Heart left ventricle (tissue), 16 donors: ENCODE results near the gene OSTF1. TPM values are rescaled to one million over a fixed set of nuclear protein-coding genes. Genes with fewer than 3 reads are reported as not detected.

Source experiments
- ATAC-seq, 4 donors: fragments of 200-7000 bp; cut with Tn5 transposase; one replicate each; pipeline ENCODE4 v1.9.1; 2020 to 2022; ENCODE audit warnings: moderate library complexity in 4 of 4, mild to moderate bottlenecking in 3 of 4, moderate number of reproducible peaks in 1 of 4
- DNase-seq, 5 donors: peaks; one replicate each; pipeline ENCODE4 v3.0.0-alpha.2; 2020
- H3K27ac ChIP-seq, 12 donors: fragments of 200-600 bp; sonication (generic) in 4 of 12; one replicate each; pipeline versions ENCODE4 v1.5.0 to v1.8.0; 2016 to 2022; ENCODE audit warnings: mild to moderate bottlenecking in 2 of 12
- H3K27me3 ChIP-seq, 9 donors: fragments of 200-600 bp; sonication (generic) in 2 of 9; one replicate each; pipeline versions ENCODE4 v1.5.1 to v1.8.0; 2016 to 2022; ENCODE audit warnings: mild to moderate bottlenecking in 3 of 9
- H3K36me3 ChIP-seq, 9 donors: fragments of 200-600 bp; sonication (generic) in 2 of 9; one replicate each; pipeline versions ENCODE4 v1.5.0 to v1.8.0; 2018 to 2022; ENCODE audit warnings: mild to moderate bottlenecking in 2 of 9
- H3K4me1 ChIP-seq, 12 donors: fragments of 200-600 bp; sonication (generic) in 4 of 12; one replicate each; pipeline versions ENCODE4 v1.5.0 to v1.8.0; 2016 to 2022; ENCODE audit warnings: mild to moderate bottlenecking in 3 of 12
- H3K4me3 ChIP-seq, 12 donors: fragments of 200-600 bp; sonication (generic) in 4 of 12; one replicate each; pipeline versions ENCODE4 v1.5.0 to v1.8.0; 2017 to 2022; ENCODE audit warnings: mild to moderate bottlenecking in 9 of 12, moderate library complexity in 4 of 12
- H3K9me3 ChIP-seq, 12 donors: fragments of 200-600 bp; sonication (generic) in 4 of 12; one replicate each; pipeline versions ENCODE4 v1.5.0 to v1.8.0; 2016 to 2022; ENCODE audit warnings: mild to moderate bottlenecking in 1 of 12
- POLR2A ChIP-seq, 2 donors: fragments of 450-650 bp; IDR thresholded peaks; one replicate each; pipeline ENCODE4 v1.6.1; 2017; ENCODE audit warnings: antibody characterized with exemption in 2 of 2, mild to moderate bottlenecking in 2 of 2, moderate library complexity in 2 of 2
- WGBS, 4 donors: extraction: QIAGEN DNeasy Blood & Tissue Kit in 2 of 4; methylation state at CpG; one replicate each; pipeline versions ENCODE4 v1.1.5 to v1.1.7; 2013 to 2018; 5-methylcytosine and 5-hydroxymethylcytosine counted together
- intact Hi-C, 10 donors: fragments of 100-400 bp; cut with DNase I; formaldehyde crosslinking; loops; one replicate each; pipeline versions ENCODE4 v1.11.1 to v1.14.2; 2022
- polyA plus RNA-seq, 2 donors: library from polyadenylated mRNA; stranded (reverse); fragments of 200-250 nt; gene quantifications; one replicate each; pipeline ENCODE4 v1.2.3, GENCODE V29; 2013
- total RNA-seq, 9 donors: library from RNA; depleted of rRNA in 2 of 9; stranded (reverse); fragments of >200 nt in 2 of 9; fragmentation: NEBNext Ultra II Directional in 3 of 9; extraction: Animal tissue kit (Norgen Biotek cat#: 25700) in 3 of 9; gene quantifications; one replicate each; pipeline versions ENCODE4 v1.1.0 to v1.2.4, GENCODE V29; 2016 to 2023
- TF ChIP-seq, protein P1 (sequence below), 12 donors: fragments of 200-600 bp; sonication (generic) in 4 of 12; IDR thresholded peaks; one replicate each; pipeline versions ENCODE4 v1.5.0 to v1.8.0; 2018 to 2022; ENCODE audit warnings: antibody characterized with exemption in 12 of 12, mild to moderate bottlenecking in 5 of 12
- donor health status: ischemic (EF 13 %, LVEDD 7.1; RV severe dilation, severe dysfunction).
- donor health status: healthy with polysubstance abuse.
- donor health status: DM: no; HTN: yes; CAD: no.
- donor health status: DM: no; HTN: no; CAD: no.
- donor health status: ischemic (EF 25% LVEDD 6.9; RV normal size, moderate dysfunction).
- donor health status: ischemic (EF 25% LVEDD 5.7; RV mildly dilated, moderate dysfunction).
- donor health status: healthy.
- donor health status: DM: yes; HTN: yes; CAD: no.
- donor health status: ischemic (EF 35%, LVEDD 5.7; RV mildly dilated, moderate dysfunction).
- donor health status: nonischemic (EF 11% LVEDD 7.7; RV severe dilation, severe dysfunction).
- donor health status: DM: yes; HTN: yes; CAD: no.
- donor health status: PGD.
- donor health status: ischemic (EF 29% LVEDD 5.4; RV normal size, mild dysfunction).
- donor health status: nonischemic (EF 23%, LVEDD 6.1; RV moderate dilation, normal function).

Gene OSTF1
- total and polyA plus RNA-seq, 11 donors, result 16.7 to 53.6 (median 23.9) TPM

DNA sequence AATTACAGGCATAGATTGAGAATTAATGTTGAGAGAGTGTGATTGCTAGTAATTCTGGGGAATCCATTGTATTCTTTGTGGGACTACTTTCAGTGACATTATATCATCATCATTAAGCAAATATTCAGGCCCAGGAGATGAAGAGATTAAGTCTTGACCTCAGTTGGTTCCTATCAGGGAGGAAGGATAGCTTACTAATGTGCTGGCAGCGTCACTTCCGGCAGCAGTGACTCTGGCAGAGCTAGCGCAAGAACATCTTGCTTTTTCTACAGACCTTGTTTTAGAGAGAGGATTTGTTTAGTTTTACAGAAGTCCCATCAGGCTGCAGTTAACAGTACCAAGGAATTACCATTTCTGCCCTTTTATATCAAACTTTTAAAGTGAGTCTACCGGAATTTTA, 20.3 kb downstream of the OSTF1 start:
- Histone ChIP-seq H3K9me3 (no peaks in the 10 kb centered on the region), H3K27ac (peak overlapping the region in 9 of 12 donors; percentile 2 to 53 (median 18)), H3K27me3 (no peaks in the 10 kb centered on the region), H3K36me3 (no peaks in the 10 kb centered on the region), H3K4me1 (peaks cover 0 to 86% (median 22%) of the 10 kb centered on the region in 12 donors), H3K4me3 (no peak overlapping the region)
- ATAC-seq (peak; percentile 24 to 88 (median 76)), DNase-seq (peak; percentile 44 to 70 (median 53))
- no peak for TF ChIP-seq POLR2A (IDR thresholded peaks at IDR 0.05)
- TF ChIP-seq, protein P1, sequence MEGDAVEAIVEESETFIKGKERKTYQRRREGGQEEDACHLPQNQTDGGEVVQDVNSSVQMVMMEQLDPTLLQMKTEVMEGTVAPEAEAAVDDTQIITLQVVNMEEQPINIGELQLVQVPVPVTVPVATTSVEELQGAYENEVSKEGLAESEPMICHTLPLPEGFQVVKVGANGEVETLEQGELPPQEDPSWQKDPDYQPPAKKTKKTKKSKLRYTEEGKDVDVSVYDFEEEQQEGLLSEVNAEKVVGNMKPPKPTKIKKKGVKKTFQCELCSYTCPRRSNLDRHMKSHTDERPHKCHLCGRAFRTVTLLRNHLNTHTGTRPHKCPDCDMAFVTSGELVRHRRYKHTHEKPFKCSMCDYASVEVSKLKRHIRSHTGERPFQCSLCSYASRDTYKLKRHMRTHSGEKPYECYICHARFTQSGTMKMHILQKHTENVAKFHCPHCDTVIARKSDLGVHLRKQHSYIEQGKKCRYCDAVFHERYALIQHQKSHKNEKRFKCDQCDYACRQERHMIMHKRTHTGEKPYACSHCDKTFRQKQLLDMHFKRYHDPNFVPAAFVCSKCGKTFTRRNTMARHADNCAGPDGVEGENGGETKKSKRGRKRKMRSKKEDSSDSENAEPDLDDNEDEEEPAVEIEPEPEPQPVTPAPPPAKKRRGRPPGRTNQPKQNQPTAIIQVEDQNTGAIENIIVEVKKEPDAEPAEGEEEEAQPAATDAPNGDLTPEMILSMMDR (IDR thresholded peaks at IDR 0.05), result no peak
- 40 to 61% (median 52%) methylated on average over 4 of the region's 4 CpGs for WGBS, 4 donors
- intact Hi-C loops, result no loop called here

DNA sequence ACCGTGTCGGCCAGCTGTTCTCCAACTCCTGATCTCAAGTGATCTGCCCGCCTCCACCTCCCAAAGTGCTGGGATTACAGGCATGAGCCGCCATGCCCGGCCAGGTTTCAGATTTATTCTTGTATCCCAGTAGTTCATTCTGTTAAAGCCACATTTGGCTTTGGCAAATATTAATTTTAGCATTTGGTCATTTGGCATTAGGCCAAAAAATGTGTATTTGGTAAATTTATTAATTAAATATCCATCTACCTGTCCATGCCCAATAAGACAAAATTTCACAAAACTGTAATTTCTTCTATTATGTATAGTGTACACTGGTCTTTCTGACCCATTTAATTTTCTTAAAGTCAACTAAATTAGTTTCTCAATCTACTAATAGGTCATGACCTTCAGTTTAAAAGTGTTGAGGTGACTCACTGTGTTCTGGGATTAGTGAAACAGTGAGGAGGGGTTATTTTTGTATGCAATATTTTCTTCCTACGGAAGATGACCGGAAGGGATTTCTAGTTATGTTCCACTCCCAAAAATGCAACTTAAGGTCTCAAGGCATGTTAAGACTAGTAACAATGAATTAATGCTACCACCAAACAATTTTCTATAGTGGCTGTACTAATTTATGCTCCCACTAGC, 21.0 kb downstream of the OSTF1 start:
- no peak overlapping the region for H3K4me3 ChIP-seq
- ATAC-seq (no peak), DNase-seq (no peak)
- H3K27ac ChIP-seq, result peak overlapping the region in 6 of 12 donors; percentile 2 to 53 (median 14)
- no peaks in the 10 kb centered on the region for H3K9me3 ChIP-seq
- intact Hi-C loops, result no loop called here
- WGBS, 4 donors, result 84 to 91% (median 89%) methylated on average over 7 of the region's 7 CpGs
- H3K4me1 ChIP-seq, result peaks cover 0 to 91% (median 22%) of the 10 kb centered on the region in 12 donors
- TF ChIP-seq, protein P1 (IDR thresholded peaks at IDR 0.05), result no peak
- no peak for TF ChIP-seq POLR2A (IDR thresholded peaks at IDR 0.05)
- no peaks in the 10 kb centered on the region for H3K36me3 ChIP-seq
- H3K27me3 ChIP-seq, result no peaks in the 10 kb centered on the region

DNA sequence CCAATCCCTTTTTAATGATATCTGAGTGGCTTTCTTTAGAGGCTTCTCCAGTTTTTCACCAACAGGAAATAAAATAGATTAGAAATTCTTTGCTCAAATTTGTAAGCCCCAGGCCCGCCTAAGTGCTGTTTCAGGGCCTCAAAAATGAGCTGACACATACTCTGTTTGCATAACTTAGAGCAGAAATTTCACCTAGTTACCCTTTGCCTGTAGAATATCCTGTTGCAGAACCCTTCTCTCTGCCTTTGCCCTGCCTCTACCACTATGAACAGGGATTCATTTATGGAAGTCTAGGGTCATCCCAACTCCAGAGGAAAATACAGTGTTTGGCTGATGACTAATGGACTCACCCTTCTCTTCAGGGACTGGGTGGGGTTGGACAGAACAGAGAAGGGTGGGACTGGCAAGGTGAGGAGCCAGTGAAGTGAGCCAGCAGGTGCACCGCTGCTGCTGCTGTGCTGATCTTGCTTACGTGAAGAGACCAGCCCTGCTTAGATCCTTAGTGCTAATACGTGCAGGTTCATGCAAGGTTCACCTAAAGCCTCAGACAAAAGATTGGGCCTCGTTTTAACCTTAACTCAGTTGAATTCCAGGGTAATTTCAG, 22.8 kb downstream of the OSTF1 start:
- H3K36me3 ChIP-seq, result no peaks in the 10 kb centered on the region
- intact Hi-C loops, result no loop called here
- DNase-seq (no peak), ATAC-seq (peak in 1 of 4 donors; percentile 31)
- H3K4me3 ChIP-seq, result no peak overlapping the region
- peaks cover 0 to 82% (median 17%) of the 10 kb centered on the region in 12 donors for H3K4me1 ChIP-seq
- no peaks in the 10 kb centered on the region for H3K9me3 ChIP-seq
- H3K27ac ChIP-seq, result no peak overlapping the region
- 84 to 88% (median 86%) methylated on average over 5 of the region's 5 CpGs for WGBS, 4 donors
- TF ChIP-seq POLR2A (IDR thresholded peaks at IDR 0.05), result no peak
- TF ChIP-seq, protein P1 (IDR thresholded peaks at IDR 0.05), result no peak
- H3K27me3 ChIP-seq, result no peaks in the 10 kb centered on the region

DNA sequence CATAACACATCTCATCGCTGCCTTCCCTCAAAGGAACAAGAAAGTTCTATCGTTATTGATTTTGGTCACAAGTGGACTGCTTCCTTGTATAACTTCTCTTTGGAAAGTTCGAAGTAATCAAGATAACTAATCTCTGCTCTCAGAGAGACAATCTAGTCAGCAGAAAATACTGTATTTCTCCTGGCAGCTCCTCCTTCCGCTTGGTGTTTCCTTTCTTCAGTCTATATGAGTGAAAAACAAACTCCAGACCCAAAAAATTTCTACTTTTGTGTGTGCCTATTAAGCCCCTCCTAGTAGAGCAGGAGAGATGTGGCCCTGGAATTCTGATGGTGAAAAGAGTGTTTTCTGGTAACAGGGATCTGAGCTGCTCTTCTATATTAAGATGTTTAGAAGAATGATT, 24.5 kb downstream of the OSTF1 start:
- peaks cover 0 to 6% (median 0%) of the 10 kb centered on the region in 9 donors for H3K36me3 ChIP-seq
- H3K27me3 ChIP-seq, result no peaks in the 10 kb centered on the region
- 49 to 58% (median 55%) methylated on average over 4 of the region's 4 CpGs for whole genome bisulfite sequencing, 4 donors
- no peak for TF ChIP-seq POLR2A (IDR thresholded peaks at IDR 0.05)
- TF ChIP-seq, protein P1 (IDR thresholded peaks at IDR 0.05), result no peak
- peak overlapping the region in 1 of 12 donors; percentile 34 for H3K27ac ChIP-seq
- H3K9me3 ChIP-seq, result no peaks in the 10 kb centered on the region
- DNase-seq (no peak), ATAC-seq (peak in 1 of 4 donors; percentile 18)
- intact Hi-C loops, result no loop called here
- peaks cover 0 to 76% (median 15%) of the 10 kb centered on the region in 12 donors for H3K4me1 ChIP-seq
- H3K4me3 ChIP-seq, result no peak overlapping the region
